Kidney epithelial cell (primary cell): ENCODE data around the gene RNU6-9. TPM values are rescaled to one million over a fixed set of nuclear protein-coding genes. Genes with fewer than 3 reads are reported as not detected.
A peak's percentile ranks its signal among the peaks of the same experiment; 100 is the strongest.

Source experiments
- DNase-seq: peaks from one replicate; pipeline ENCODE4 v3.0.0-alpha.2; 2010; ENCODE audit warnings: low read depth
- H3K27me3 ChIP-seq: 2 replicates; pipeline ENCODE4 v1.6.0; 2011; ENCODE audit warnings: low read length; ENCODE audit not compliant: control insufficient read depth, insufficient read depth
- H3K36me3 ChIP-seq: 2 replicates; pipeline ENCODE4 v1.5.1; 2011; ENCODE audit warnings: low read length; ENCODE audit not compliant: control insufficient read depth, insufficient read depth
- H3K4me3 ChIP-seq: 2 replicates; pipeline ENCODE4 v1.5.1; 2011; ENCODE audit warnings: low read depth, mild to moderate bottlenecking, control low read depth, low read length
- CTCF ChIP-seq: IDR thresholded peaks from 2 replicates; pipeline ENCODE4 v1.5.1; 2011; ENCODE audit warnings: mild to moderate bottlenecking, moderate library complexity, low read length, control low read depth, inconsistent platforms; ENCODE audit not compliant: insufficient read depth, poor library complexity, severe bottlenecking
- total RNA-seq: library from RNA; depleted of rRNA; stranded (reverse); fragments of >200 nt; gene quantifications from 2 replicates; pipeline ENCODE4 v1.2.3, GENCODE V29; 2015

The RNU6-9 gene
- total RNA-seq, 1 donor from 2014 or later: not detected

- no peaks in the 10 kb centered on the region for H3K27me3 ChIP-seq
- H3K36me3 ChIP-seq: no peaks in the 10 kb centered on the region
- TF ChIP-seq CTCF: no peak
- no peak for DNase-seq
- H3K4me3 ChIP-seq: no peak overlapping the region
Observed at GRCh38 chr19:882871-883497, 10.3 kb upstream of the RNU6-9 start.

GRCh38 chr19:883661-884211 is 9.5 kb upstream of the RNU6-9 start:
- TF ChIP-seq CTCF: peak; percentile 22
- H3K27me3 ChIP-seq: no peaks in the 10 kb centered on the region
- no peak overlapping the region for H3K4me3 ChIP-seq
- no peak for DNase-seq
- no peaks in the 10 kb centered on the region for H3K36me3 ChIP-seq

- H3K27me3 ChIP-seq: no peaks in the 10 kb centered on the region
Observed at GRCh38 chr19:884420-885211, 8.7 kb upstream of the RNU6-9 start.

GRCh38 chr19:885536-886224 is 7.6 kb upstream of the RNU6-9 start:
- DNase-seq: no peak
- H3K27me3 ChIP-seq: no peaks in the 10 kb centered on the region
- H3K36me3 ChIP-seq: no peaks in the 10 kb centered on the region
- H3K4me3 ChIP-seq: no peak overlapping the region
- no peak for TF ChIP-seq CTCF

More at GRCh38 chr19:884420-885211, 8.7 kb upstream of the RNU6-9 start:
- no peak for DNase-seq
- Histone ChIP-seq H3K4me3 (no peak overlapping the region), H3K36me3 (no peaks in the 10 kb centered on the region)
- TF ChIP-seq CTCF: no peak

GRCh38 chr19:887072-887471 is 6.2 kb upstream of the RNU6-9 start:
- Histone ChIP-seq H3K36me3 (no peaks in the 10 kb centered on the region), H3K27me3 (no peaks in the 10 kb centered on the region), H3K4me3 (no peak overlapping the region)
- TF ChIP-seq CTCF: no peak
- no peak for DNase-seq
